SIG-M5 treated with dmso at 0.1 percent for 504 hours (cell line): ENCODE measurements around the gene SNAI1.

ENCODE experiments used
- DNase-seq: peaks from one replicate; lab custom pipeline; 2025; ENCODE audit not compliant: unreplicated experiment; lab: John Stamatoyannopoulos, UW

SNAI1 gene

GRCh38 chr20:50032955-50033666 lies 50.3 kb downstream of the SNAI1 start:
- no peak for DNase-seq

- no peak for DNase-seq
Observed at GRCh38 chr20:50034567-50035180, 51.9 kb downstream of the SNAI1 start.

GRCh38 chr20:50036703-50037102 lies 53.9 kb downstream of the SNAI1 start:
- DNase-seq = no peak

GRCh38 chr20:50037123-50037522 lies 54.3 kb downstream of the SNAI1 start:
- no peak for DNase-seq

- no peak for DNase-seq
Observed at GRCh38 chr20:50037575-50037974, 54.8 kb downstream of the SNAI1 start.

GRCh38 chr20:50038169-50038568 lies 55.4 kb downstream of the SNAI1 start:
- DNase-seq = no peak
